BE2C (cell line): ENCODE results near the gene EEPD1.

Experiments
- DNase-seq: peaks from one replicate; pipeline ENCODE4 v3.0.0-alpha.2; 2020
- H3K27me3 ChIP-seq: fragments of 250-450 bp; sonication (Bioruptor Pico); 2 replicates; pipeline ENCODE4 v1.5.1; 2020; ENCODE audit warnings: mild to moderate bottlenecking
- H3K36me3 ChIP-seq: fragments of 250-450 bp; sonication (Bioruptor Pico); 2 replicates; pipeline ENCODE4 v1.5.1; 2020; ENCODE audit warnings: mild to moderate bottlenecking
- H3K4me1 ChIP-seq: fragments of 250-450 bp; sonication (Bioruptor Pico); 2 replicates; pipeline ENCODE4 v1.5.1; 2020
- H3K4me3 ChIP-seq: 2 replicates; pipeline ENCODE4 v1.5.1; 2011; ENCODE audit warnings: low read depth, low read length
- H3K9me3 ChIP-seq: fragments of 250-450 bp; sonication (Bioruptor Pico); 2 replicates; pipeline ENCODE4 v1.5.1; 2020
- CTCF ChIP-seq: IDR thresholded peaks from 2 replicates; pipeline ENCODE4 v1.5.1; 2012; ENCODE audit warnings: mild to moderate bottlenecking, low read depth, low read length

Gene EEPD1

GRCh38 chr7:36135700-36136099, 17.4 kb upstream of the EEPD1 start:
- DNase-seq = no peak
- Histone ChIP-seq H3K27me3 (no peaks in the 10 kb centered on the region), H3K36me3 (no peaks in the 10 kb centered on the region), H3K9me3 (no peaks in the 10 kb centered on the region), H3K4me3 (no peak overlapping the region), H3K4me1 (peaks cover 8% of the 10 kb centered on the region)
- TF ChIP-seq CTCF = no peak

GRCh38 chr7:36137258-36137657, 15.8 kb upstream of the EEPD1 start:
- no peak for DNase-seq
- Histone ChIP-seq H3K27me3 (no peaks in the 10 kb centered on the region), H3K36me3 (no peaks in the 10 kb centered on the region), H3K9me3 (no peaks in the 10 kb centered on the region), H3K4me3 (no peak overlapping the region), H3K4me1 (peaks cover 8% of the 10 kb centered on the region)
- no peak for TF ChIP-seq CTCF

- no peaks in the 10 kb centered on the region for H3K9me3 ChIP-seq
- H3K36me3 ChIP-seq = no peaks in the 10 kb centered on the region
- TF ChIP-seq CTCF = no peak
- H3K4me1 ChIP-seq = peaks cover 8% of the 10 kb centered on the region
- H3K27me3 ChIP-seq = no peaks in the 10 kb centered on the region
- DNase-seq = no peak
- H3K4me3 ChIP-seq = no peak overlapping the region
Observed at GRCh38 chr7:36137754-36138153, 15.3 kb upstream of the EEPD1 start.

- Histone ChIP-seq H3K36me3 (no peaks in the 10 kb centered on the region), H3K4me3 (no peak overlapping the region), H3K4me1 (peaks cover 8% of the 10 kb centered on the region), H3K27me3 (no peaks in the 10 kb centered on the region), H3K9me3 (no peaks in the 10 kb centered on the region)
- TF ChIP-seq CTCF = no peak
- no peak for DNase-seq
Observed at GRCh38 chr7:36138209-36138608, 14.8 kb upstream of the EEPD1 start.

- Histone ChIP-seq H3K4me1 (peaks cover 8% of the 10 kb centered on the region), H3K27me3 (no peaks in the 10 kb centered on the region), H3K36me3 (no peaks in the 10 kb centered on the region), H3K9me3 (no peaks in the 10 kb centered on the region), H3K4me3 (no peak overlapping the region)
- no peak for DNase-seq
- no peak for TF ChIP-seq CTCF
Observed at GRCh38 chr7:36141351-36141750, 11.7 kb upstream of the EEPD1 start.

- peaks cover 8% of the 10 kb centered on the region for H3K4me1 ChIP-seq
- no peaks in the 10 kb centered on the region for H3K36me3 ChIP-seq
- TF ChIP-seq CTCF = no peak
- no peaks in the 10 kb centered on the region for H3K9me3 ChIP-seq
- no peak overlapping the region for H3K4me3 ChIP-seq
- H3K27me3 ChIP-seq = no peaks in the 10 kb centered on the region
- DNase-seq = no peak
Observed at GRCh38 chr7:36141850-36142249, 11.2 kb upstream of the EEPD1 start.
